ENCODE measurements around the gene HAPLN2.
"Not testable (repeated sequence)": the region's sequence is repeated elsewhere in the genome, so short reads cannot be mapped to it uniquely, and the experiment has no call there.

- TF ChIP-seq CTCF (IDR thresholded peaks at IDR 0.05; ENCODE audit: borderline replicate concordance, extremely low read depth, low read length, poor library complexity, severe bottlenecking); EZH2 (IDR thresholded peaks at IDR 0.05; ENCODE audit: borderline replicate concordance, low read depth, low read length, severe bottlenecking): not testable (repeated sequence)
Observed at GRCh38 chr1:156610072-156610471, 9.1 kb upstream of the HAPLN2 start.

All from DND-41 (cell line).